Esophagus squamous epithelium (tissue), 5 donors: ENCODE results near the gene LHPP. TPM values are rescaled to one million over a fixed set of nuclear protein-coding genes. Genes with fewer than 3 reads are reported as not detected.

Source experiments
- DNase-seq: peaks from one replicate; lab custom pipeline; 2025; lab: John Stamatoyannopoulos, UW
- H3K27ac ChIP-seq, 4 donors: fragments of 200-600 bp; sonication (generic); one replicate each; pipeline ENCODE4 v1.5.1; 2016 to 2019; ENCODE audit warnings: mild to moderate bottlenecking in 1 of 4
- H3K27me3 ChIP-seq, 4 donors: fragments of 200-600 bp; sonication (generic); 1 replicate in 3 of 4; 2 replicates in 1 of 4; pipeline versions ENCODE4 v1.5.1 to v1.6.0; 2017 to 2021; ENCODE audit warnings: antibody characterized with exemption in 1 of 4
- H3K36me3 ChIP-seq, 3 donors: fragments of 200-600 bp; sonication (generic); one replicate each; pipeline ENCODE4 v1.5.1; 2016 to 2019
- H3K4me1 ChIP-seq, 3 donors: fragments of 200-600 bp; sonication (generic); one replicate each; pipeline ENCODE4 v1.5.1; 2017 to 2019
- H3K4me3 ChIP-seq, 4 donors: fragments of 200-600 bp; sonication (generic); 1 replicate in 3 of 4; 2 replicates in 1 of 4; pipeline ENCODE4 v1.5.1; 2016 to 2019; ENCODE audit warnings: mild to moderate bottlenecking in 2 of 4, moderate library complexity in 1 of 4
- H3K9me3 ChIP-seq, 3 donors: fragments of 200-600 bp; sonication (generic); one replicate each; pipeline ENCODE4 v1.5.1; 2016 to 2019
- POLR2A ChIP-seq, 4 donors: fragments of 450-650 bp; IDR thresholded peaks; one replicate each; pipeline ENCODE4 v1.6.1; 2017; ENCODE audit warnings: antibody characterized with exemption in 4 of 4, mild to moderate bottlenecking in 4 of 4, moderate library complexity in 3 of 4
- WGBS, 2 donors: methylation state at CpG; one replicate each; pipeline ENCODE4 v1.1.5; 2018; 5-methylcytosine and 5-hydroxymethylcytosine counted together
- intact Hi-C: fragments of 100-400 bp; cut with DNase I; formaldehyde crosslinking; loops from one replicate; pipeline ENCODE4 v1.15.0; 2022
- total RNA-seq, 4 donors: library from RNA; depleted of rRNA; stranded (reverse); fragments of >200 nt; gene quantifications; one replicate each; pipeline ENCODE4 v1.1.0, GENCODE V29; 2016
- TF ChIP-seq, protein P1 (sequence below), 6 experiments: fragments of 450-650 bp in 4 of 6; fragments of 200-600 bp in 2 of 6; sonication (generic) in 2 of 6; IDR thresholded peaks; one replicate each; pipeline ENCODE4 v1.5.1; 2016 to 2019; ENCODE audit warnings: antibody characterized with exemption in 6 of 6, mild to moderate bottlenecking in 4 of 6, moderate library complexity in 4 of 6
- donor health status: DM: yes; HTN: yes; CAD: no.

LHPP gene
- total RNA-seq, 4 donors from 2014 or later = 13.9 to 41.1 (median 24.3) TPM

DNA sequence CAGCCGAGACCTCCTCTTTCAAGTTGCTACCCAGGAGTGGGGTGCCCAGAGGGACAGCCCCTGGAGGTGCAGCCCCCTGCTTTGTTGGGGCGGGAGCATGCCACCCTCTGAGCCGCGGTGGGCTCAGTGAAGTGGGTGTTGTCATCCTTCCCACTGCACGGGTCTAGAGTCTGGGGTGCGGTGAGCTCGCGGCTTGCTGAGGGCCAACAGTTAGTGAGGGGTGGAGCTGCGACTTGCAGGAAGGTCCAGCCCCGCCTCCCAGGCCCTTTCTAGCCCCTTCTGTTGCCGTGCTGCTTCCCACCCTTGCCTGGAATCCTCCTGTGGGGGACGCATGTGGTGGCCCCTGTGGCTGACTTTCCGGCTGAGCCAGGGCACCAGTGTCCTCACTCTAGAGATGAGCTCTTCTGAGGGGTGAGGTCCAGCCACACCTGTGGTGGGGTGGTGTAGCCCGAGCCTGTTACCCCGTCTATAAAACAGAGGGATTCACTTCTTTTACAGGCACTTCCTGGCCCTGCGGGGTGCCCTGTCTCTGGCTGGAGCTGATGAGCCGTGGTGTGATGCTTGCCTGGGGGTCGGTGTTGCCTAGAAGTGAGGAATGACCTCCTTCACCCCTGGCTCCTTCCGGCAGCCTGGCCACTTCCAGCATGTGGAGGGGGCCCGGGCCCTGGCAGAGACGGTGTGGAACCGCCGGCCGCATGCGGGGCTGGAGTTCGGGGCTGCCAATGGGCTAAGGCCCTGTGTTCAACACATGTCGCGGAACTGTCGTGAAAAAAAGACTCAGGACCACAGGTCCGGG, 154.6 kb downstream of the LHPP start:
- Histone ChIP-seq H3K9me3 (no peaks in the 10 kb centered on the region), H3K4me3 (no peak overlapping the region), H3K27ac (no peak overlapping the region), H3K36me3 (peaks cover 0 to 51% (median 5%) of the 10 kb centered on the region in 3 donors), H3K4me1 (peaks cover 33 to 77% (median 49%) of the 10 kb centered on the region in 3 donors), H3K27me3 (no peaks in the 10 kb centered on the region)
- 82 to 93% methylated on average over 3 to 15 of the region's 30 CpGs for whole genome bisulfite sequencing, 2 donors
- no peak for TF ChIP-seq POLR2A (IDR thresholded peaks at IDR 0.05)
- TF ChIP-seq, protein P1, sequence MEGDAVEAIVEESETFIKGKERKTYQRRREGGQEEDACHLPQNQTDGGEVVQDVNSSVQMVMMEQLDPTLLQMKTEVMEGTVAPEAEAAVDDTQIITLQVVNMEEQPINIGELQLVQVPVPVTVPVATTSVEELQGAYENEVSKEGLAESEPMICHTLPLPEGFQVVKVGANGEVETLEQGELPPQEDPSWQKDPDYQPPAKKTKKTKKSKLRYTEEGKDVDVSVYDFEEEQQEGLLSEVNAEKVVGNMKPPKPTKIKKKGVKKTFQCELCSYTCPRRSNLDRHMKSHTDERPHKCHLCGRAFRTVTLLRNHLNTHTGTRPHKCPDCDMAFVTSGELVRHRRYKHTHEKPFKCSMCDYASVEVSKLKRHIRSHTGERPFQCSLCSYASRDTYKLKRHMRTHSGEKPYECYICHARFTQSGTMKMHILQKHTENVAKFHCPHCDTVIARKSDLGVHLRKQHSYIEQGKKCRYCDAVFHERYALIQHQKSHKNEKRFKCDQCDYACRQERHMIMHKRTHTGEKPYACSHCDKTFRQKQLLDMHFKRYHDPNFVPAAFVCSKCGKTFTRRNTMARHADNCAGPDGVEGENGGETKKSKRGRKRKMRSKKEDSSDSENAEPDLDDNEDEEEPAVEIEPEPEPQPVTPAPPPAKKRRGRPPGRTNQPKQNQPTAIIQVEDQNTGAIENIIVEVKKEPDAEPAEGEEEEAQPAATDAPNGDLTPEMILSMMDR (IDR thresholded peaks at IDR 0.05) = no peak
- intact Hi-C loops = no loop called here
- DNase-seq = no peak

DNA sequence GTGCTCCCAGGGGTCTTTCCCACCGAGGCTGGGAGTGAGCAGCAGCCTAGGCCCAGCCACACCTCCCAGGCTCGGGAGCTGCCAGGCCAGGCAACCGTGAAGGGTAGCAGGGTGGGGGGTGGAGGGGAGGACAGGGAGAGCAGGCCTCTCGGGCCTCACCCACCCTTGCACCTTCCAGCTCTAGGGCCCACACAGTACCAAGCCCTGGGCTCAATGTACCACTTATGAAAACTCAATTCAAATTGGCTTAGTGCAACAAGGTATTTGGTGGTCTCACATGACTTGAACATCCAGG, 155.2 kb downstream of the LHPP start:
- no peaks in the 10 kb centered on the region for H3K9me3 ChIP-seq
- H3K36me3 ChIP-seq = peaks cover 0 to 55% (median 5%) of the 10 kb centered on the region in 3 donors
- no CpG with 5 or more reads among the region's 4 CpGs for WGBS, 2 donors
- H3K4me3 ChIP-seq = no peak overlapping the region
- no peak overlapping the region for H3K27ac ChIP-seq
- intact Hi-C loops = no loop called here
- DNase-seq = no peak
- no peaks in the 10 kb centered on the region for H3K27me3 ChIP-seq
- H3K4me1 ChIP-seq = peaks cover 34 to 77% (median 49%) of the 10 kb centered on the region in 3 donors
- TF ChIP-seq POLR2A (IDR thresholded peaks at IDR 0.05) = no peak
- TF ChIP-seq, protein P1 (IDR thresholded peaks at IDR 0.05) = no peak

DNA sequence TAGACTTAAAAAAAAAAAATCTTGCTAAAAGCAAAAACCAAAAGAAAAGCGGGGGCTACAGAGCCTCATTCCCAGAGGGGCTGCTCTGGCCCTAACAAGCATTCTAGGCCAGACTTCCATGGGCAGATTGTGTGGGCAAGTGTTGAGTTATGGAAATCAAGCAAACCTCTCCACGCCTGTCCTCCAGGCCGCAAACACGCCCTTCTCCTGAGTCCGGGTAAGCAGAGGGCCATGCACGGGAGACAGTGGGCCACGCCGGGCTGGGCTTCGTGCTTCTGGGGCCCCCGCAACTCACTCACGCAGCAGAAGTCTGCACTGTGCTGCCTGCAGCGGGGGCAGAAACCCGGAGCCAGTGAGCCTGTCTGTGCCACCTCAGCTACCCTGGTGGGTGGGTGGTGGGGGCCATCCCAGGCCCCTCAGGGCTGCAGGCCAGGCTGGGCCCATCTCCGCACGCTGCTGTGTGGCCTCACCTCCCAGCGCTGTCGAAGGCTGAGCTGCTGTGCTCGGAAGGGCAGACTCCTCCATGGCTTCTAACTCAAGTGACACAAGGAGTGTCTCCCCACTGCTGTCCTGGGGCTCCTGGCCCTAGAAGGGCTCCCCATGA, 156.9 kb downstream of the LHPP start:
- intact Hi-C loops = no loop called here
- DNase-seq = no peak
- Histone ChIP-seq H3K27me3 (no peaks in the 10 kb centered on the region), H3K9me3 (no peaks in the 10 kb centered on the region), H3K4me1 (peaks cover 33 to 75% (median 41%) of the 10 kb centered on the region in 3 donors), H3K4me3 (no peak overlapping the region), H3K36me3 (peaks cover 5 to 73% (median 6%) of the 10 kb centered on the region in 3 donors), H3K27ac (peak overlapping the region; percentile 56 to 62 (median 58))
- WGBS, 2 donors = 61 to 100% methylated on average over 2 to 7 of the region's 18 CpGs
- TF ChIP-seq POLR2A (IDR thresholded peaks at IDR 0.05) = no peak
- TF ChIP-seq, protein P1 (IDR thresholded peaks at IDR 0.05) = no peak

DNA sequence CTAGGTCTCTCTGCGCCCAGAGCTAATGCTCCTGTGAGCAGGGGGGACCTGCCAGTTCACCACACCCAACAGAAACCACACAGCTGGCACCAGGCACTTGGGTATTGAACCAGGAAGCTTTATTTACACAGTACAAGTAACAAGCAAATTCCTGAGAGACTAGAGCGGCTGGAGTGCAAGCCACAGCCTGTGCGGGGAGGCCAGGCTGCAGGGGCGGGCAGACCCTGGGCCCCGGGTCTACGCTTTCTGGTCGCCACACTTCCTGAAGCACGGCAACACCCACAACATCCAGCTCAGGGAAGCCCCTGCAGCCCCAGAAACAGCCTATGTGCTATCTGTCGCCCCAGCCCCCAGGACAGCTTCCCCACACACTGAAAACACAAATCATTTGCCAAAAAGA, 157.6 kb downstream of the LHPP start:
- TF ChIP-seq, protein P1 (IDR thresholded peaks at IDR 0.05) = no peak
- no peak for TF ChIP-seq POLR2A (IDR thresholded peaks at IDR 0.05)
- Histone ChIP-seq H3K9me3 (no peaks in the 10 kb centered on the region), H3K27ac (peak overlapping the region; percentile 56 to 62 (median 58)), H3K4me1 (peaks cover 33 to 75% (median 36%) of the 10 kb centered on the region in 3 donors), H3K4me3 (no peak overlapping the region), H3K27me3 (no peaks in the 10 kb centered on the region), H3K36me3 (peaks cover 6 to 78% (median 7%) of the 10 kb centered on the region in 3 donors)
- 49 to 61% methylated on average over 2 to 5 of the region's 9 CpGs for WGBS, 2 donors
- DNase-seq = no peak
- intact Hi-C loops = no loop called here
